Mucosa of stomach (tissue), 1 donor: ENCODE results near the gene IGF2BP3.

Experiments
- H3K27me3 ChIP-seq: one replicate; pipeline ENCODE4 v1.7.0; 2013; ENCODE audit warnings: mild to moderate bottlenecking, low read length; ENCODE audit not compliant: control insufficient read depth, insufficient read depth
- H3K36me3 ChIP-seq: one replicate; pipeline ENCODE4 v1.7.0; 2013; ENCODE audit warnings: low read length; ENCODE audit not compliant: control insufficient read depth, insufficient read depth
- H3K4me1 ChIP-seq: one replicate; pipeline ENCODE4 v1.7.0; 2013; ENCODE audit warnings: mild to moderate bottlenecking, low read length; ENCODE audit not compliant: control insufficient read depth, insufficient read depth
- H3K4me3 ChIP-seq: one replicate; pipeline ENCODE4 v1.7.0; 2013; ENCODE audit warnings: low read length
- H3K9ac ChIP-seq: one replicate; pipeline ENCODE4 v1.7.0; 2013; ENCODE audit warnings: mild to moderate bottlenecking, low read length, moderate library complexity
- H3K9me3 ChIP-seq: one replicate; pipeline ENCODE4 v1.7.0; 2013; ENCODE audit warnings: mild to moderate bottlenecking, low read length, moderate library complexity; ENCODE audit not compliant: control insufficient read depth
- donor health status: Pancreatic carcinoma.

The IGF2BP3 gene

DNA sequence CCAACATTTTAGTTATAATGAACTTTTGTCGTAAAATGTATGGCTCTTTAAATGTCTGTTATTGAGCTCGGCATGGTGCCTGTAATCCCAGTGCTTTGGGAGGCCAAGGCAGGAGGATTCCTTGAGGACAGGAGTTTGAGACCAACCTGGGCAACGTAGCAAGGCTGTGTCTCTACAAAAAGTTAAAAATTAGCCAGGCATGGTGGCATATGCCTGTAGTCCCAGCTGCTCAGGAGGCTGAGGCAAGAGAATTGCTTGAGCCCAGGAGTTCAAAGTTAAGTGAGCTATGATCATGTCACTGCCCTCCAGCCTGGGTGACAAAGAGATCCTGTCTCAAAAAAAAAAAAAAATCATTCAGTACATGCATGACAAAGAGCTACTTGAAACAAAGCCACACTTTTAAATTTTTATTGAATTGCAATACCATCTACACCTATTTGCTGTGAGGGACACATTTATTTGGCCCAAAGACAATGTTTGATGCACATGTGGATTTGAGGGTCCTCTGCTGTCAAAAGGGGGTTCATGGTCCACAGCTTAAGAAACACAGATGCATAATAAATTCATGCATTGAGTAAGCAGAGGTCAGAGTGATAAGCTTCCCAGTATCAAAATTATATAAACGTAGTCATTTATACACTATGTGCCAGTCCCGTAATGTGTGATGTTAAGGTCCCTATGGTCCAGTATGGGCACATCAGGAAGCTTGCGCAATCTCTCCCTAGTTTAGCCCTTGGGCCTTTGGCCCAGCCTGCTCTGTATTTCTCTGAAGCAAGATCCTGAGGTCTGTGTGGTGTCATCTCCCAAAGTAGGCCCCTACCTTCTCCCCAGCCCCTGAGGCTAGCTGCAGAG lies 175.5 kb downstream of the IGF2BP3 start:
- H3K9me3 ChIP-seq = no peaks in the 10 kb centered on the region
- H3K36me3 ChIP-seq = no peaks in the 10 kb centered on the region
- H3K9ac ChIP-seq = no peak overlapping the region
- peaks cover 5% of the 10 kb centered on the region for H3K4me1 ChIP-seq
- no peaks in the 10 kb centered on the region for H3K27me3 ChIP-seq
- no peak overlapping the region for H3K4me3 ChIP-seq

DNA sequence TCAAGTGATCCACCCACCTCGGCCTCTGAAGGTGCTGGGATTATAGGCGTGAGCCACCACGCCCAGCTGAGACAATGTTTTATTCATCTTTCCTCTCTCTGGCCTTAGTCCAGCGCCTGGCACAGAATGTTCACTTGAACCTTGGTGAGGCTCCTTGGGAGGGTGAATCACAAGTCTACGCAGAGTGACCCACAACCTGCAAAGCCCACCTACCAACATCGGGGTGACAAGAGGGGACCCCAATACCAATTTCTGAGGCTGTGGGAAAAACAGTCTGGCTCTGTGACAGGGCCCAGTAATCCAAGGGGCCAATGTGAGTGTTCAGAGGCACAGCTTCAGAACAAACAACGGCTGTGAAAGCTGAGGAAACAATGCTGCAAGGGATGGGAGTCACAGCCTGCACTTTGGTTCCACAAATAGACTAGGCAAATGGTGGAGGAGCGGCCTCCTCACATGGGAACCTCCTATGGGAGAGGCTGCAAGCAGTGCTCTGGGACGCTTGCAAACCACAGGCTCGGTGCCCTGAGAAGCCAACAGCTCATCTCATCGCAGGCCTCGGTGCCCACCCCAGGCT lies 176.7 kb downstream of the IGF2BP3 start:
- Histone ChIP-seq H3K27me3 (no peaks in the 10 kb centered on the region), H3K4me1 (peaks cover 3% of the 10 kb centered on the region), H3K4me3 (no peak overlapping the region)

DNA sequence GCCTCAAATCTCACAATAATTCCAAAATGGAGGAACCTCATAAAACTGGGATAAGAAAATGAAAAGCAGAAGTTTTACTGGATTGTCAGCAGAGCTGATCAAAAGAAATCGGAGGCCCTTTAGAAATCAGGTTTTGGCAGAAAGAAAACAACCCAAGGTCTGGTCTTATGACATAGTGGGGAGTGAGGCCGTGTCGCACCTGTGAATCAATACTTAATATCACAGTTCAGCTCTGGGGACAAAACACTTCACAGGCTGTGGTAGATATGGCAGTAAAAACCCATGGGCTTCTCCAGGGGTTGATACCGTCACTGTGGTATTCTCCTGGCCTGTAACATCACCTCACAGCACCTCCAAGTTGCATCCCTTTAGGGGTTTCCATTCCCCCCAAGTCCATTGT lies 177.7 kb downstream of the IGF2BP3 start:
- H3K4me1 ChIP-seq = peaks cover 3% of the 10 kb centered on the region
- no peaks in the 10 kb centered on the region for H3K9me3 ChIP-seq
- H3K27me3 ChIP-seq = no peaks in the 10 kb centered on the region
- H3K4me3 ChIP-seq = no peak overlapping the region
- no peaks in the 10 kb centered on the region for H3K36me3 ChIP-seq
- no peak overlapping the region for H3K9ac ChIP-seq

More for the DNA sequence above, 176.7 kb downstream of the IGF2BP3 start:
- H3K9ac ChIP-seq = no peak overlapping the region
- no peaks in the 10 kb centered on the region for H3K9me3 ChIP-seq
- no peaks in the 10 kb centered on the region for H3K36me3 ChIP-seq

DNA sequence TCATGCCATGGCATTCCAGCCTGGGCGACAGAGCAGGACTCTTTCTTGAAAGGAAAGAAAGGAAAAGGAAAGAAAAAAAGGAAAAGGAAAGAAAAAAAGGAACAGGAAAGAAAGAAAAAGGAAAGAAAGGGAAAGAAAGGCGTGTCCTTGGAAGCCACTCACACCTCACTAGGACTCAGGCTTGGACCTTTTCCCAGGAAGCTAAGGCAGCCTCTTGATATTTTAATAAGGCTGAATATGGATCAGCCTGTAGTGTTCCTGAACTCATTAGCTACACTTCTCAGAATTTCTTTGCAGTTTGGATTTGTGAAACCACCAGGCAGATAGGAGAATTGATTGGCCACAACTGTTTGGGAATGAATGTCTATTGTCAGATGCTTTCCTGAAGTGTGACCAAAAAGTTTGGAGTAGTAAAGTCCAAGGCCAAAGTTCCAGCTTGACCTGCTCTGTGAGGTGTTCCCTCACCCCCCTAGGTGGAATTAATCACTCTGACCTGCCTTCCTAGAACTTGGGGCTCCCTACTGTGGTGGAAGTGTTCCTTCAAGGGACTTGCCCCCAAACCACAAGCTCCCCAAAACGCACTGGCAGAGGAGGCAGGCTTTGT lies 178.2 kb downstream of the IGF2BP3 start:
- no peaks in the 10 kb centered on the region for H3K9me3 ChIP-seq
- H3K36me3 ChIP-seq = no peaks in the 10 kb centered on the region
- H3K4me1 ChIP-seq = peaks cover 3% of the 10 kb centered on the region
- H3K27me3 ChIP-seq = no peaks in the 10 kb centered on the region
- H3K9ac ChIP-seq = no peak overlapping the region
- no peak overlapping the region for H3K4me3 ChIP-seq

DNA sequence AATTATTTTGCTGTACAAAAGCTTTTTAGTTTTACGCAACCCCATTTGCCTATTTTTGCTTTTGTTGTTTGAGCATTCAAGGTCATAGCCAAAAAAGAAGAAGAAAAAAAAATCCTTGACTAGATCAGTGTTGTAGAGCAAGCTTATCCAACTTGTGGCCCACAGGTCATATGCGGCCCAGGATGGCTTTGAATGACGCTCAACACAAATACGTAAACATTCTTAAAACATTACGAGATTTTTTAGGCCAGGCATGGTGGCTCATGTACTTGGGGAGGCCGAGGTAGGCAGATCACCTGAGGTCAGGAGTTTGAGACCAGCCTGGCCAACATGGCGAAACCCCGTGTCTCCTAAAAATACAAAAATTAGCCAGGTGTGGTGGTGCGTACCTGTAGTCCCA lies 179.3 kb downstream of the IGF2BP3 start:
- no peak overlapping the region for H3K4me3 ChIP-seq
- H3K9me3 ChIP-seq = no peaks in the 10 kb centered on the region
- no peak overlapping the region for H3K9ac ChIP-seq
- peaks cover 3% of the 10 kb centered on the region for H3K4me1 ChIP-seq
- no peaks in the 10 kb centered on the region for H3K36me3 ChIP-seq
- no peaks in the 10 kb centered on the region for H3K27me3 ChIP-seq

DNA sequence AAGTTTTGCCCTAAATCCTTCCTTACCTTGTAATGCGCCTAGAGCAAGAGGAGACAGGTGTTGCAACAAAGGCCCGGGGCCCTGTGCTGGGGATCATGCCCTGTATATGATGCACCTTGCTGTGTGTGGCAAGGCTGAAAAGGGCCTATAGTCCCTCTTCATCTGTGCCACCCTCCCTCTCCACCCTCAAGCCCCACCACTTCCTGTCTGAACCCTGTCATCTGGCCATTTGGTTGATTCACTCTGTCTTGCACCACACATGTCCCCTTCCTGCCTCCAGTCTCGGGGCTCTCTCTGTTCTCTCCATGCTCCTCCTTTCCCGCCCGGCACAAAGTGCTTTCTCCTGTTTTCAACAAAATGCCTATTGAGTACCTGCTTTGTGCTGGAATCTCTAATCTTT lies 182.7 kb downstream of the IGF2BP3 start:
- no peak overlapping the region for H3K9ac ChIP-seq
- no peaks in the 10 kb centered on the region for H3K9me3 ChIP-seq

DNA sequence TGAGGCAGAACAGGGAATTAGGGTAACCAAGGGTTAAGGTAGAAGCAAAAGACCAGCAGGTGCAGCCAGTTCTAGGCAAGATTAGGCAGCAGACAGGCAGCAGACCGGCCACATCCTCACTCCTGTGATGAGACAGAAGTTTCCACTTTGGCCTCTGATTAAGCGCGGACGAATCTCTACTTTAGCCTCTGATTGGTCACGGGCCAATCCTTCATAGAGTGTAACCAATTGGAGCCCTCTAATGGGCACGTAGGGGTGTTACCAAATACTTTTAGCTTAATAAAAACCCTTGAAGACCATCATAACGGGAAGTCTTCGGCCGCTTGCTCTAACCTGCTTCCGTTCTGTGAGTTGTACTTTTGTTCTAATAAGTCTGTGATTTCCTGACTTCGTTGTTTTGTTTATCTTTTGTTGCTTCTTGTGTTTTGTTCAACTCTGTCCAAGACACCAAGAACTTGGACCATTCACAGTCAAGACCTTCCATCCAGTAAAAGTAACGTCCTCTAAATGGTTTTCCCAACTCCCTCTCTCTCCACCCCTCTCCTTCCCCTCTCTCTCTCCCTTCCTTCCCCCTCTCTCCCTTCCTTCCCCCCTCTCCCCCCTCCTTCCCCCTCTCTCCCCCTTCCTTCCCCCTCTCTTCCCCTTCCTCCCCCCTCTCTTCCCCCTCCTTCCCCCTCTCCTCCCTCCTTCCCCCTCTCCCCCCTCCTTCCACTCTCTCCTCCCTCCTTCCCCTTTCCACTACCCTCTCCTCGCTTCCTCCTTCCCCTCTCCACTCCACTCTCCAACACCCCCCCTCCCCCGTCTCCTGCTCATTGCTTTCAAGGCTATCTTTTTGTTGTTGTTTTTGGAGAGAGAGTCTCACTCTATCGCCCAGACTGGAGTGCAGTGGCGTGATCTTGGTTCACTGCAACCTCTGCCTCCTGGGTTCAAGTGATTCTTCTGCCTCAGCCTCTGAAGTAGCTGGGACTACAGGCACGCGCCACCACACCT lies 184.3 kb downstream of the IGF2BP3 start:
- no peaks in the 10 kb centered on the region for H3K9me3 ChIP-seq
- H3K9ac ChIP-seq = no peak overlapping the region
- no peak overlapping the region for H3K4me3 ChIP-seq
- no peaks in the 10 kb centered on the region for H3K36me3 ChIP-seq
- no peaks in the 10 kb centered on the region for H3K4me1 ChIP-seq
- no peaks in the 10 kb centered on the region for H3K27me3 ChIP-seq

More for the DNA sequence above, 182.7 kb downstream of the IGF2BP3 start:
- Histone ChIP-seq H3K36me3 (no peaks in the 10 kb centered on the region), H3K4me1 (no peaks in the 10 kb centered on the region), H3K27me3 (no peaks in the 10 kb centered on the region), H3K4me3 (no peak overlapping the region)

DNA sequence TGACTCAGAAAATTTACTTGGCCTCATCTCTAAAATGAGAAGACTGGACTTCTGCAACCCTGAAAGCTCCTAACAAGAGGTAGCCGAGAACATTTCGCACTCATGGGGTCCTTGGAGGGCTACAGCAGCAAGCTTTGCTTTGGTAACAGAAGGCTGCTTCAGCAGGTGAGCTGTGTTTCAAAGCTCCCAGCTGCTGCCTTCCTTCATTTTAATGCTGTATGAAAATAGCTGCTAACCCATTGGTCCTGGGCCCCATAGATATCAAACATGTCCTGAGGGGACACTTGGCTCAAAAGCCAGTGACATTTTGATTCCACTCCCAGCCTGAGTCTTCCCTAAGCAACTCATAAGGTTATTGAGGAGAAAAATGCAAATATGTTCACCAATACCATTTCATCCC lies 185.4 kb downstream of the IGF2BP3 start:
- Histone ChIP-seq H3K9me3 (no peaks in the 10 kb centered on the region), H3K4me3 (no peak overlapping the region), H3K9ac (no peak overlapping the region), H3K36me3 (no peaks in the 10 kb centered on the region), H3K4me1 (no peaks in the 10 kb centered on the region), H3K27me3 (no peaks in the 10 kb centered on the region)

DNA sequence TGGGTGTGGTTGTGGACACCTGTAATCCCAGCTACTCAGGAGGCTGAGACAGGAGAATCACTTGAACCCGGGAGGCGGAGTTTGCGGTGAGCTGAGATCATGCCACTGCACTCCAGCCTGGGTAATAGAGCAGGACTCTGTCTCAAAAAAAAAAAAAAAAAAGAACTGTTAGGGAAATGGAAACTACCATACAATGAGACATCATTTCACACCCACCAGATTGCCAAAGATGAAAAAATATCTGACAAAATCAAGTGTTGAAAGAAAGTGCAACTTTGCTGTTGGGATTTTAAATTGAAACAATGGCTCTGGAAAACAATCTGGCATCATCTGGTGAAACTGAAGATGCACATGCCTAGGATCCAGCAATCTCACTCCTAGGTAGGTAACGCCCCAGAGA lies 187.2 kb downstream of the IGF2BP3 start:
- Histone ChIP-seq H3K27me3 (no peaks in the 10 kb centered on the region), H3K4me1 (no peaks in the 10 kb centered on the region), H3K4me3 (no peak overlapping the region), H3K36me3 (no peaks in the 10 kb centered on the region), H3K9ac (no peak overlapping the region), H3K9me3 (no peaks in the 10 kb centered on the region)

DNA sequence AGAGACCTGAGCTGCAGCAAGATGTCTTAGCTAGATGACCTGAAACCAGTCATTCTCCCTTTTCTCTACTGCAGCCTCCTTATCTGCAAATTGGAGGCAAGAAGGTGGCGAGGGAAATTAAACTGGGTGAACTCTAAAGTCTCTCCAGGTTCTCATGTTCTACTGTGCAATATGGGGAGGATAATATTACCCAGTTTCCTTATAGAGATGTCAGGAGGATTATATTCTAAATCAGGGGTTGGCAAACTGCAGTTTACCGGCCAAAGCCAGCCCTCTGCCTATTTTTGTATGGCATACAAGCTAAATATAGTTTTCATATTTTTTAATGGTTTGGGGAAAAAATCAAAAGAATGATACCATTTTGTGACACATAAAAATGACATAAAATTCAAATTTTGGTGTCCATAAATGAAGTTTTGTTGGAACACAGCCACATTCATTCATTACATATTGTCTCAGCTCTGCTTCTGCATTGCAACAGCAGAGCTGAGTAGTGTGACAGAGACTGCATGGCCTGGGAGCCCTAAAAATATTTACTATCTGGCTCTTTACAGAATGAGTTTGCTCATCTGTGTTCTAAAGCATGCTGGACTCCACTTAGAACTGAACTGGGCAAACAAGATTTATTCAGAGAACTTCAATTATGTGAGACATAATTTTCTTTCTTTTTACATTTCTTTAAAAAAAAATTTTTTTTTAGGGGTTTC lies 190.3 kb downstream of the IGF2BP3 start:
- Histone ChIP-seq H3K4me1 (no peaks in the 10 kb centered on the region), H3K4me3 (no peak overlapping the region), H3K27me3 (no peaks in the 10 kb centered on the region), H3K36me3 (no peaks in the 10 kb centered on the region), H3K9ac (no peak overlapping the region), H3K9me3 (no peaks in the 10 kb centered on the region)

DNA sequence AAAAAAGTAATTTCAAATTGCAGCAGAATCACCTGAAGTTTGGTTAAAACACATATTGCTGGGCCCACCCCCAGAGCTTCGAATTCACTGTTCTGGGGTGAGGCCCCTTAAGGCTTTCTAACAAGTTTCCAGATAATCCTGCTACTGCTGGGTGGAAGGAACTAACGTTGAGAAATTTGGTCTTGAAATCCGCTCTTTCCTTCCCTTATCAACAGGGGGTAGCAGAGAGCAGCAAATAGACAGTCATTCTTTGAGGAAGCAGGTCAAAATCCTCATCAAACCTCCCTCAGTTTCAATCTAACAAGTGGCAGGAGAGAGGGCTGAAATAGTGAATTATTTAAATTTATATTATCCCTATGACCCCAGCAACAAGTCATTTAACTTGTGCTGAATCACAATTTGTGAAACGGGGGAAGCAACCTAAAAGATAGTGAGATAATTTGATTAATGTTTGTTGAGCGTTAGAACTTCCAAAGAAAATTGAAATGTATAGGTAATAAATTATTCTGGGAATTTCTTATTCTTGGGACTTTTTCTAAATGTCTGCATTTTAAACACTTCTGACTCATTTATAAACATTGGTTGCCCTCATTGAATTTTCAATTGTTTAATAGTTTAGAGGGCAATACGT lies 192.8 kb downstream of the IGF2BP3 start:
- H3K4me3 ChIP-seq = no peak overlapping the region
- peaks cover 6% of the 10 kb centered on the region for H3K4me1 ChIP-seq
- H3K9ac ChIP-seq = no peak overlapping the region
- H3K9me3 ChIP-seq = no peaks in the 10 kb centered on the region
- H3K27me3 ChIP-seq = no peaks in the 10 kb centered on the region
- H3K36me3 ChIP-seq = no peaks in the 10 kb centered on the region
